Measurements from ENCODE around the gene PANK2.
"Not testable (repeated sequence)": the region's sequence is repeated elsewhere in the genome, so short reads cannot be mapped to it uniquely, and the experiment has no call there.

PANK2 gene

DNA sequence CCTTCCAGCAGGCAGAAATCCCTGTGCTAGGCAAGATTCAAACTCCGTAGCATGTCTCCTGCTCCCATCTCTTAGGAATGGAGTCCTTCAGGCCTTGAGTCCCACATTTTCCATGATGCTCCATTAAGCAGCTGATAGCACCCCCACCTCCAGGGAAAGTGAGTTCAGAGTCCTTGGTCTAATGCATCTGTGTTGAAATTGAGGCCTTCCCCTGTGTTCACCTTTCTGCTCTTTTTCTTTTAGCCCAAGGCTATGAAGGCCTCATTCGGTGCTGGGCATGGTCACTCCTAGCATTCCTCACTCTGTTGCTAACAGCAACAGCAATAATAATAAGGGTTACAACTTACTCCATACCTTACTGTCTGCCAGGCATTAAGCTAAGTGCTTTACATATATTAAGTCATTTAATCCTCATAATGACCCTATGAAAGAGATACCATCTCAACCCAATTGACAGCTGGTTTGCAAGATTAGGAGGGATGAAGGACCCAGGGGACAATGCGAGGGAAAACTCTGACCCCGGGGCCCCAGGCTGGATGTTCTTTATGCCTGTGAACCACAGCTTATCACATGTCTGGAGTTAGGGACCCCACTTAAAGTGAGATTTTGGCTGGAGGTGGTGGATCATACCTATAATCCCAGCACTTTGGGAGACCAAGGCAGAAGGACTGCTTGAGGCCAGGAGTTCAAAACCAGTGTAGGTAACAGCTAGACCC, 17.5 kb upstream of the PANK2 start:
- DNase-seq (ENCODE audit: low read depth): no peak

DNA sequence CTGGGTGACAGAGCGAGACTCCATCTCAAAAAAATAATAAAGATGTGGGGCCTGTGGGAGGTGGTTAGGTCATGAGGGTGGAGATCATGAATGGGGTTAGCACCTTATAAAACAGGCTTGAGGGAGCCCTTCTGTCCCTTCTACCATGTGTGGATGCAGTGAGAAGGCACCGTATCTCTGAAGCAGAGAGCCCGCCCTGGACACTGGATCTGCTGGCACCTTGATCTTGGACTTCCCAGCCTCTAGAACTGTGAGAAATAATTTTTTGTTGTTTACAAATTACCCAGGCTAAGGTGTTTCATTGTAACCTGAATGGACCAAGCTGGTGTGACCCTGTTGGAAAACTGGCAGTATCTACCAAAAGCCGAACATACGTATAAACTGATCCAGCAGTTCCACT, 15.7 kb upstream of the PANK2 start:
- DNase-seq (ENCODE audit: low read depth): no peak

- DNase-seq (ENCODE audit: low read depth): no peak
Observed at GRCh38 chr20:3874194-3874844, 14.9 kb upstream of the PANK2 start.

DNA sequence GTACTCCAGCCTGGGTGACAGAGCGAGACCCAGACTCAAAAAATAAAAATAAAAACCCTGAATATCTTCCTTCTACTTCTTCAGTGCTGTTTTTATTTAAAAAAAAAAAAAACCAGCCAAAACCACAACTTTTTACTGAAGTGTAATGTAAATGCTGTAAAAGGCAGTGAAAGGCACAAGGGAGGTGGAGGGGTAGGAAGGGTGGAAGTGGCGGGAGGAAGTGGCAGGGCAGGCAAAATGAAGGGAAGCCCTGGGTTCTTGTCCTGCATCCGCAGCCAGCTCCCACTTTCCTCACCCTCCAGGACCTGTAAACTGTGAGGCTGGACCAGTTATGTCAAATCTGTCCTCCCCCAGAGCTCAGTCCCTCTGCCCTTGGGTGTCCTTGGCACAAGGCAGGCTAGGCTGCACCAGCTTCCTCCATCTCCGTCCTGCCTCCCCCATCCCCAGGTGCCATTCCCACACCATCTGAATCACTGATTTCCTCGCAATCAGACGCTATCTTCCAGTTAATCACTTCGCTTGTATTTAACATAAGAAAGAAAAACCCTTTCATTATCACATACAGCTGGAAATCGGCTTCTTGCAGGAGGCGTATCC, 13.7 kb upstream of the PANK2 start:
- no peak for DNase-seq (ENCODE audit: low read depth)

- no peak for DNase-seq (ENCODE audit: low read depth)
Observed at GRCh38 chr20:3876000-3876399, 13.2 kb upstream of the PANK2 start.

DNA sequence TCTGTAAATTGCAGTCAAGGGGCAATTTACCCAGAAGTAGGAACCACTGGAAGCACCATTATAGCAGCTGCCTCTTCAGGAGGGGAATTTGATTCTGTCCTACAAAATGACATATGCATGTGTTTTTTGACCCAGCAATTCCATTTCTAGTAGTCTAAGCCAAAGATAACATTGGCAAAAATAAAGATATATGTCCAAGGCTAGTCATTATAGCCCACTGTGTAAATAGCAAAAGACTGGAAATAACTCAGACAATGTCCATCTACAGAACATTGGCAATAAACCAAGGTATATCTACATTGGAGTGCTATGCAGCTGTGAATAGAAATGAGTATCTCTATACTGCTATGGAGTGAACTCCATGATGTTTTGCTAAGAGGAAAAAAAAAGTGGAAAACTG, 12.5 kb upstream of the PANK2 start:
- DNase-seq (ENCODE audit: low read depth): no peak

DNA sequence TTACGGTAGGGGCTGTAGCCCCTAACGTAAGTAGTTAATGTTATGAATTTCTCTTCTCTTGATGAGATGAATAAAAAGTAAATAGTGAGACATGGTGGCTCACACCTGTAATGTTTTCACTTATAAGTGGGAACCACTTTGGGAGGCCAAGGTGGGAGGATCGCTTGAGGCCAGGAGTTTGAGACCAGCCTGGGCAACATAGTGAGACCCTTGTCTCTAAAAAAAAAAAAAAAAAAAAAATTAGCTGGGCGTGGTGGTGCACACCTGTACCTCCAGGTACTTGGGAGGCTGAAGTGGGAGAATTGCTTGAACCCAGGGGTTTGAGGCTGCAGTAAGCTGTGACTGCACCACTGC, 10.3 kb upstream of the PANK2 start:
- DNase-seq (ENCODE audit: low read depth): not testable (repeated sequence)

DNA sequence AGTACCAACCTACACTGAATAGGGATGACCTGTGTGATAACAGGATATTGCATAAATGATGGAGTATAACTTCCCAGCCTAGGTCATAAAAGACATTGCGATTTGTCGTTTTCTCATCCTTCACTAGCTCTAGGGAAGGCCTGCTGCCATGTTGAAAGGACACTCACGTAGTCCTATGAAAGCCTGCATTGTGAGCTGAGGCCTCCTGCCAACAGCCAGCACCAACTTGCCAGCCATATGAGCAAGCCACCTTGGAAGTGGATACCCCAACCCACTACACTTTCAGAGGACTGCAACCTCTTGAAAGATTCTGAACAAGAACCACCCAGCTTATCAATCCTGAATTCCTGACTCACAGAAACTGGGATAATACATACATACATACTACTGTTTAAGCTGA, 3.5 kb upstream of the PANK2 start:
- no peak for DNase-seq (ENCODE audit: low read depth)

DNA sequence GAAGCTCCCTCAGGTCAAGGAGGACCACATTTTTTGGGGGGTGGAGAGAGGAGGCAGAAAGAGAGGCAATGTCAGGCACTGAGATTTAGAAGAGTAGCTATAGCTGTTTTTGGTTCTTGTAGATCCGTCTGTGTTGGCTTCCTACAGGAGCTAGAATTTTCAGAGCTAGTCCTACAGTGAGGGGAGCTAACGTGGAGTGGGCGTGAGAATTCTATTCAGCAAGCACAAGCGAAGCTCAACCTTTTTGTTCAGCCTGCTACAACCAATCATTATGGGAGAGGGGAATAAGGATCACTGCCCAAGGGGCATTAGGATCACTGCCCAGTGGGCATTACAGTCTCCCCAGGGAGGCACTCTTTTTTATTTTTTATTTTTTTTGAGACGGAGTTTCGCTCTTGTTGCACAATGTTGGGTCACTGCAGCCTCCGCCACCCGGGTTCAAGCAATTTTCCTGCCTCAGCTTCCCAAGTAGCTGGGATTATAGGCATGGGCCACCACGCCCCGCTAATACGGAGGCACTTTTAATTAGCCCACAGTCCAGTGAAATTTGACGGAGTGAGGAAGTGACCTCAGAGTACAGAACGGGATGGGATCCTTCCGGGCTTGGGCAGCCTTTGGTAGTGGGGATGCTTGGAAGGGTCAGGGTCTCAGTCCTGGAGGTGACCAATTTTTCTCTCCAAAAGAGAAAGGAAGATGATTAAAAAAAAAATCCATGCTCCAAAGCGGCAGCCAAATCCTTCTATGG, 1.1 kb upstream of the PANK2 start:
- DNase-seq (ENCODE audit: low read depth): no peak

DNA sequence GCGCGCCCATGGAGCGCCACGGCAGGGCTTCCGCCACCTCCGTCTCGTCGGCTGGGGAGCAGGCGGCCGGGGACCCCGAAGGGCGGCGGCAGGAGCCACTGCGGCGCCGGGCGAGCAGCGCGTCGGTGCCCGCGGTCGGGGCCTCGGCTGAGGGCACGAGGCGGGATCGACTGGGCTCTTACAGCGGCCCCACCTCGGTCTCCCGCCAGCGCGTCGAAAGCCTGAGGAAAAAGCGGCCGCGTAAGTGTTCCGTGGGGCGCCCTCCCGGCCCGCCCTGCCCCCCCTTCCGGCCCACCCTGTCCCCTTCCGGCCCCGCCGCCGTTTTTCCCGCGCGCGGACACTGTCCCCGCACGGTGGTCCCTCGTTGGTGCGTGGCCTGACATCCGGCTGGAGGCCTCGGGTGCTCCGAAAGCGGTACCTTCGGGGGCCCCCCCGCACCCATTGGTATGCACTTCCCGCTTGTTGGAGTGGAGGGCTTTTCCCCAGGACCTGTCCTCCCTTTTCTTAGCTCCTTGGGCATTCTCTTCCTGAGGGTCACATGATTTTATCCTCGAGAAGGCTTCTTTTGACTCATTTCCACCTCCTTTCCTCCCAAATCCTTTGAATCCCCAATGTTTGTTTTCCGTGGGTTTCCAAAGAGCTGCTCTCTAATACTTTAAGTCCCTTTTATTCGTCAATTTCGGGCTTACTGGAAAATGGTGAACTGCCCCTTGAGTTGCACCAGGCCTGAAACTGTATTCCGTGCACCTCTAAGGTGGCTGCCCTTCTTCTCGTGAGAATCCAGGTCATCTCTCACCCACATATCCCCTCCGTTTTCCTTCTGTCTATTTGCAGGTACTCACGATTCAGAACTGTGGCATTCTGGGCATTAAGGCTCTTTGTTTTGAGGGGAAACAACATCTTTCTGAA, 556 bp downstream of the PANK2 start:
- peak; percentile 17 for DNase-seq (ENCODE audit: low read depth)

- DNase-seq (ENCODE audit: low read depth): no peak
Observed at GRCh38 chr20:3890398-3890751, 1.2 kb downstream of the PANK2 start.

DNA sequence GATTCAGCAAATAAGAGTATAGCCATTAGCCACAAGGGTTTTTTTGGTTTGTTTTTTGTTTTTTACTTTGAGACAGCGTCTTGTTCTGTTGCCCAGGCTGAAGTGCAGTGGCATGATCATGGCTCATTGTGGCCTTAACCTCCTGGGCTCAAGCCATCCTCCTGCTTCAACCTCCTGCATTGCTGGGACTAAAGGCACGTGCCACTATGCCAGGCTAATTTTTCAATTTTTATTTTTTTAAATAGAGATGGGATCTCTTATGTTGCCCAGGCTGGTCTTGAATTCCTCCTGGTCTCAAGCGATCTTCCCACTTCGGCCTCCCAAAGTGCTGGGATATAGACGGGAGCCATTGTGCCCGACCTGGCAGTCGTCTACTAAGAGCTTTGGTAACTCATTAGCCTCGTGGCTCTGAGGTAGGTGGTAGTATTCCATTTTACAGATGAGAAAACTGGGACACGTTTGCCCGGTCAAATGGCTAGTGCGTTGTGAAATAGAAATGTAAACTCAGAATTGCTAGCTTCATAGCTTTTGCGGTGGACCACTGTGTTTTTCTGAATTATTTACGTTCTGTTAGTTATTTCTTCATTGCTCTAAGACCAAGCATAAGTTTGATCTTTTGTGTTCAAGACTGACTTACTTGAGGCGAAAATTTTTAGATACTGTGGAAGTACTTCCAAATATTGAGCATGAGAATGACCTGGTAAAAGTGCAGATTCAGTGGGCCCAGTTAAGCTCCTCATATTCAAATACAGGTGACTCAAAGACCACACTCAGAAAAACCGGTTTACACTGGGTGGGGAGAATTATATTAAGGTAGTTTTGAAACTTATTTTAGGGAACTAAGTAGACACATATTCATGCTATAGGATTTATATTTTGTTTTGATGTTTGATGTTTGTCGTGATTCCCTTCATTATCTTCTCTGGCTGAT, 2.1 kb downstream of the PANK2 start:
- no peak for DNase-seq (ENCODE audit: low read depth)

GRCh38 chr20:3894796-3895195, 5.6 kb downstream of the PANK2 start:
- DNase-seq (ENCODE audit: low read depth): no peak

- DNase-seq (ENCODE audit: low read depth): no peak
Observed at GRCh38 chr20:3896302-3896701, 7.1 kb downstream of the PANK2 start.

DNA sequence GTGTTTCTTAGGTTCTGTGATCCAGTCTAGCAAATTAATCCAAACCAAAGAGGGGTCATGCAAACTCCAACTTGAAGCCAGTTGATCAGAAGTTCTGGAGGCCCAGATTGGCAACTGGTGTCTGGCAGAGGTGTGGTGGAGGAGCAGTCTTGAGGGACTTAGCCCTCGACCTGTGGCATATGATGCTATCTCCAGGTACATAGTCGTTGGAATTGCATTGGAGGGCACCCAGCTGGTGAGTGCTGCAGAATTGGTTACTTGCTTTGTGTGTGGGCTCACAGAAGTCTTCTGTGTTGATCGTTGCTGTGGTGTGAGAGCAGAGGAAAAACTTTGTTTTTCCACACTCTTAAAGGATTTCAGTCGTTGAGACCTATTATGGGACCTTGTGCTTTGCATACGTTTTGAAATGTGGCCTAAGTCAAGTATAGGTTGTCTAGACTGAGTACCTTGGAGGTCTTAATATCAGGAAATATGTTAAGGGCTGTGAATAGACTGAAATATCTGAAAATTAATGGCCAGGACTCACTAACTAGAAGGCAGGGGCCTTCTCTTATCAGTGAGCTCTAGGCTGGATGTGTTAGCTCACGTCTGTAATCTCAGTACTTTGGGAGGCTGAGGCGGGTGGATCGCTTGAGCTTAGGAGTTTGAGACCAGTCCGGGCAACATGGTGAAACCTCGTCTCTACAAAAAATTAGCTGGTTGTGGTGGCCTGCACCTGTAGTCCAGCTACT, 7.8 kb downstream of the PANK2 start:
- DNase-seq (ENCODE audit: low read depth): no peak

GRCh38 chr20:3898181-3898580, 9.0 kb downstream of the PANK2 start:
- DNase-seq (ENCODE audit: low read depth): not testable (repeated sequence)

DNA sequence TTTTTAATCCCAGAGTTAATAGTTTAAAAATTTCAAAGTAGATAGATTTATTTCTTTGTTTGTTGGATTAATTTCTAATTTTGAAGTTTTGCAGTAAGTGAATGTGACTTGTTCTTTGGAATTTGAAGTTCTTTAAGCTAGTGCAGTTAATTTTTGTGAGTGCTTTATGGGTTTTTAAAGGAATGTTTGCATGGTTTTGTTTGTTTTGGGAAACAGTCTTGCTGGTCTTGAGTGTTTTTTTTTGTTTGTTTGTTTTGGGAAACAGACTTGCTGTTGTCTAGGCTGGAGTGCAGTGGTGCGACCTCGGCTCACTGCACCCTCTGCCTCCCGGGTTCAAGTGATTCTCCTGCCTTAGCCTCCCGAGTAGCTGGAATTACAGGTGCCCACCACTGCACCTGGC, 9.5 kb downstream of the PANK2 start:
- DNase-seq (ENCODE audit: low read depth): no peak

GRCh38 chr20:3900187-3900604, 11.0 kb downstream of the PANK2 start:
- DNase-seq (ENCODE audit: low read depth): no peak

- DNase-seq (ENCODE audit: low read depth): no peak
Observed at GRCh38 chr20:3901028-3901705, 12.0 kb downstream of the PANK2 start.

All from T-helper 22 cell (primary cell).